H1 (cell line): ENCODE measurements around the gene HSPA4. TPM values are rescaled to one million over a fixed set of nuclear protein-coding genes. Genes with fewer than 3 reads are reported as not detected.

Experiments
- CTCF ChIA-PET: fragments of 300-600 bp; sonication (Branson Sonifier 250); formaldehyde crosslinking; loops from one replicate; lab custom pipeline; 2021; ENCODE audit not compliant: partially characterized antibody; lab: Charles Lee
- POLR2A ChIA-PET: fragments of 300-600 bp; sonication (Branson Sonifier 250); formaldehyde crosslinking; loops from one replicate; lab custom pipeline; 2021; ENCODE audit warnings: inconsistent platforms; ENCODE audit not compliant: partially characterized antibody; lab: Charles Lee
- DNase-seq, 2 experiments: peaks; one replicate each; pipeline versions ENCODE4 v3.0.0 to v3.0.0-alpha.2; 2010 to 2022; ENCODE audit warnings: low spot score in 2 of 2, low read depth in 1 of 2, mixed read lengths in 1 of 2
- FAIRE-seq: peaks from 2 replicates; lab custom pipeline; 2011; peaks lifted over from hg19 to GRCh38; lab: Jason Lieb, UNC
- H2AFZ ChIP-seq: 2 replicates; pipeline ENCODE4 v1.8.1; 2012; ENCODE audit warnings: low read length, inconsistent platforms
- H2AK5ac ChIP-seq: 2 replicates; pipeline ENCODE4 v1.6.1; 2013; ENCODE audit warnings: low read depth, low read length
- H2BK120ac ChIP-seq: replicated peaks from 2 replicates; pipeline ENCODE3; 2013; ENCODE audit warnings: low read depth, low read length, inconsistent platforms
- H2BK12ac ChIP-seq: 2 replicates; pipeline ENCODE4 v1.6.1; 2013; ENCODE audit warnings: low read depth, low read length
- H2BK15ac ChIP-seq: 2 replicates; pipeline ENCODE4 v1.6.1; 2013; ENCODE audit warnings: low read length
- H2BK20ac ChIP-seq: 2 replicates; pipeline ENCODE4 v1.6.1; 2013; ENCODE audit warnings: low read length
- H2BK5ac ChIP-seq: 2 replicates; pipeline ENCODE4 v1.6.1; 2013; ENCODE audit warnings: low read depth, low read length
- H3K14ac ChIP-seq: 2 replicates; pipeline ENCODE4 v1.6.1; 2013; ENCODE audit warnings: inconsistent platforms; ENCODE audit not compliant: insufficient read length
- H3K18ac ChIP-seq: 2 replicates; pipeline ENCODE4 v1.6.1; 2013; ENCODE audit warnings: low read length; ENCODE audit errors: extremely low read depth
- H3K23ac ChIP-seq: 2 replicates; pipeline ENCODE4 v1.6.1; 2013; ENCODE audit warnings: inconsistent platforms; ENCODE audit not compliant: insufficient read length
- H3K23me2 ChIP-seq: 2 replicates; pipeline ENCODE4 v1.6.1; 2013; ENCODE audit warnings: low read depth, low read length
- H3K27ac ChIP-seq: 2 replicates; pipeline ENCODE4 v1.6.1; 2011; ENCODE audit warnings: low read depth, low read length, inconsistent platforms
- H3K27me3 ChIP-seq, 4 experiments: replicated peaks in 1 of 4; 1 replicate in 1 of 4; 2 replicates in 3 of 4; pipeline versions ENCODE4 v1.6.1 to v1.8.1; 2011 to 2013; ENCODE audit warnings: low read length in 3 of 4, mild to moderate bottlenecking in 3 of 4, inconsistent platforms in 2 of 4, mixed read lengths in 2 of 4, moderate library complexity in 1 of 4; ENCODE audit not compliant: control insufficient read depth in 3 of 4, insufficient read depth in 3 of 4; ENCODE audit errors: extremely low read depth in 1 of 4
- H3K36me3 ChIP-seq, 4 experiments: 2 replicates each; pipeline versions ENCODE4 v1.6.1 to v1.8.1; 2011 to 2013; ENCODE audit warnings: mild to moderate bottlenecking in 4 of 4, low read length in 3 of 4, moderate library complexity in 2 of 4, control low read depth in 1 of 4, inconsistent platforms in 1 of 4; ENCODE audit not compliant: insufficient read depth in 4 of 4, control insufficient read depth in 2 of 4
- H3K4ac ChIP-seq: replicated peaks from 2 replicates; pipeline ENCODE3; 2013; ENCODE audit warnings: low read length, low read depth, mixed read lengths, inconsistent platforms; ENCODE audit not compliant: insufficient read length
- H3K4me1 ChIP-seq, 4 experiments: replicated peaks in 1 of 4; 1 replicate in 1 of 4; 2 replicates in 3 of 4; pipeline versions ENCODE4 v1.6.1 to v1.8.1; 2011 to 2013; ENCODE audit warnings: low read length in 3 of 4, inconsistent platforms in 2 of 4, mixed read lengths in 1 of 4; ENCODE audit not compliant: insufficient read depth in 4 of 4, control insufficient read depth in 3 of 4
- H3K4me2 ChIP-seq, 2 experiments: 2 replicates each; pipeline versions ENCODE4 v1.6.1 to v1.8.1; 2011 to 2013; ENCODE audit warnings: low read depth in 2 of 2, low read length in 2 of 2, control low read depth in 1 of 2, inconsistent platforms in 1 of 2, mild to moderate bottlenecking in 1 of 2; ENCODE audit not compliant: insufficient read depth in 1 of 2
- H3K4me3 ChIP-seq, 4 experiments: fragments of 200-600, 300-600 bp in 1 of 4; sonication (generic), shearing (Covaris generic), sonication (Bioruptor Twin) in 1 of 4; 2 replicates each; pipeline versions ENCODE4 v1.5.1 to v1.8.1; 2011 to 2016; ENCODE audit warnings: low read length in 4 of 4, low read depth in 3 of 4, control low read depth in 2 of 4, inconsistent platforms in 2 of 4, mild to moderate bottlenecking in 2 of 4, mixed read lengths in 1 of 4, moderate library complexity in 1 of 4; ENCODE audit not compliant: insufficient read depth in 2 of 4; ENCODE audit errors: extremely low read depth in 1 of 4
- H3K56ac ChIP-seq: replicated peaks from 2 replicates; pipeline ENCODE3; 2013; ENCODE audit warnings: low read depth, mild to moderate bottlenecking, mixed read lengths, low read length, inconsistent platforms; ENCODE audit not compliant: insufficient read length
- H3K79me1 ChIP-seq: 2 replicates; pipeline ENCODE4 v1.6.1; 2013; ENCODE audit warnings: low read depth, low read length, control low read depth
- H3K79me2 ChIP-seq, 2 experiments: 2 replicates each; pipeline versions ENCODE4 v1.6.1 to v1.8.1; 2012 to 2013; ENCODE audit warnings: low read length in 2 of 2, mild to moderate bottlenecking in 2 of 2, inconsistent platforms in 1 of 2; ENCODE audit not compliant: insufficient read depth in 2 of 2, control insufficient read depth in 1 of 2
- H3K9ac ChIP-seq, 4 experiments: replicated peaks in 1 of 4; 1 replicate in 1 of 4; 2 replicates in 3 of 4; pipeline versions ENCODE4 v1.6.1 to v1.8.1; 2011 to 2013; ENCODE audit warnings: low read depth in 3 of 4, low read length in 3 of 4, control low read depth in 2 of 4, mild to moderate bottlenecking in 2 of 4, moderate library complexity in 2 of 4, inconsistent platforms in 1 of 4; ENCODE audit errors: extremely low read depth in 1 of 4
- H3K9me3 ChIP-seq, 2 experiments: 2 replicates each; pipeline versions ENCODE4 v1.6.1 to v1.8.1; 2012 to 2013; ENCODE audit warnings: mild to moderate bottlenecking in 2 of 2, moderate library complexity in 2 of 2, control low read depth in 1 of 2, inconsistent platforms in 1 of 2, low read depth in 1 of 2, low read length in 1 of 2, mixed read lengths in 1 of 2; ENCODE audit not compliant: insufficient read depth in 2 of 2
- H4K20me1 ChIP-seq, 2 experiments: replicated peaks in 1 of 2; 2 replicates each; pipeline versions ENCODE3 to v1.8.1; 2011 to 2013; ENCODE audit warnings: inconsistent platforms in 2 of 2, low read length in 2 of 2, mild to moderate bottlenecking in 1 of 2; ENCODE audit not compliant: insufficient read depth in 2 of 2, control insufficient read depth in 1 of 2
- H4K5ac ChIP-seq: 2 replicates; pipeline ENCODE4 v1.6.1; 2013; ENCODE audit warnings: low read length, low read depth, mixed read lengths, inconsistent platforms; ENCODE audit not compliant: insufficient read length
- H4K8ac ChIP-seq: 2 replicates; pipeline ENCODE4 v1.8.0; 2013; ENCODE audit warnings: mild to moderate bottlenecking, moderate library complexity, low read length, inconsistent platforms; ENCODE audit not compliant: insufficient read depth; ENCODE audit errors: extremely low read depth
- H4K91ac ChIP-seq: replicated peaks from 2 replicates; pipeline ENCODE3; 2013; ENCODE audit warnings: low read length, mixed read lengths, inconsistent platforms; ENCODE audit not compliant: insufficient read length
- CEBPB ChIP-seq: IDR thresholded peaks from 2 replicates; pipeline ENCODE4 v1.6.1; 2012; ENCODE audit warnings: low read depth, low read length
- EP300 ChIP-seq, 2 experiments: IDR thresholded peaks; 1 replicate in 1 of 2; 2 replicates in 1 of 2; pipeline ENCODE4 v1.6.1; 2011 to 2012; ENCODE audit warnings: low read depth in 2 of 2, low read length in 2 of 2, mild to moderate bottlenecking in 2 of 2, borderline replicate concordance in 1 of 2, inconsistent platforms in 1 of 2, moderate library complexity in 1 of 2
- RNF2 ChIP-seq: fragments of 200-900, 300-1000 bp; sonication (generic); IDR thresholded peaks from 2 replicates; pipeline ENCODE4 v1.7.1; 2016; ENCODE audit warnings: borderline replicate concordance, low read depth, mild to moderate bottlenecking, antibody characterized with exemption, low read length; ENCODE audit not compliant: poor library complexity, severe bottlenecking; ENCODE audit errors: missing control alignments
- SIRT6 ChIP-seq: IDR thresholded peaks from one replicate; pipeline ENCODE4 v1.7.1; 2012; ENCODE audit warnings: low read length, inconsistent platforms
- TAF1 ChIP-seq: IDR thresholded peaks from 2 replicates; pipeline ENCODE4 v1.6.1; 2011; ENCODE audit warnings: mild to moderate bottlenecking, low read depth, low read length
- ZNF274 ChIP-seq: IDR thresholded peaks from 2 replicates; pipeline ENCODE4 v1.7.0; 2012; ENCODE audit warnings: low read length, borderline replicate concordance; ENCODE audit errors: extremely low read depth
- WGBS, 2 experiments: shearing (Covaris generic) in 1 of 2; methylation state at CpG; one replicate each; pipeline versions ENCODE4 v1.1.6 to v1.1.7; 2013 to 2015; ENCODE audit warnings: low lambda C conversion rate in 2 of 2, mixed read lengths in 2 of 2, inconsistent platforms in 1 of 2, low coverage in 1 of 2, missing lambda C conversion rate in 1 of 2; ENCODE audit not compliant: insufficient replicate concordance in 2 of 2, insufficient coverage in 1 of 2, insufficient read length in 1 of 2; ENCODE audit errors: extremely low coverage in 1 of 2, missing lambda C conversion rate in 1 of 2; 5-methylcytosine and 5-hydroxymethylcytosine counted together
- polyA plus RNA-seq, 7 experiments: library from polyadenylated mRNA; depleted of rRNA in 3 of 7; stranded (reverse) in 5 of 7; unstranded in 2 of 7; fragments of >200 nt in 5 of 7; fragments of 200-250 nt in 2 of 7; gene quantifications; 1 replicate in 5 of 7; 2 replicates in 1 of 7; 4 replicates in 1 of 7; pipeline versions ENCODE4 v1.2.1 to v1.2.3, GENCODE V29; 2011 to 2013; ENCODE audit warnings: missing spikeins in 2 of 7, mixed read lengths in 2 of 7
- total RNA-seq: library from RNA; stranded (reverse); fragmentation: NEBNext Ultra II Directional; extraction: Animal tissue kit (Norgen Biotek cat#: 25700); gene quantifications from 2 replicates; pipeline ENCODE4 v1.2.1, GENCODE V29; 2021
- TF ChIP-seq, protein P1 (sequence below): IDR thresholded peaks from 2 replicates; pipeline ENCODE4 v1.6.1; 2011; ENCODE audit warnings: low read depth, mild to moderate bottlenecking, low read length; ENCODE audit not compliant: insufficient read depth

Gene HSPA4
- total and polyA plus RNA-seq, 2 of the 8 experiments (the other 6 are each of a cell fraction or from before 2014, with no cell fraction given), result 28.9 to 445 TPM

DNA sequence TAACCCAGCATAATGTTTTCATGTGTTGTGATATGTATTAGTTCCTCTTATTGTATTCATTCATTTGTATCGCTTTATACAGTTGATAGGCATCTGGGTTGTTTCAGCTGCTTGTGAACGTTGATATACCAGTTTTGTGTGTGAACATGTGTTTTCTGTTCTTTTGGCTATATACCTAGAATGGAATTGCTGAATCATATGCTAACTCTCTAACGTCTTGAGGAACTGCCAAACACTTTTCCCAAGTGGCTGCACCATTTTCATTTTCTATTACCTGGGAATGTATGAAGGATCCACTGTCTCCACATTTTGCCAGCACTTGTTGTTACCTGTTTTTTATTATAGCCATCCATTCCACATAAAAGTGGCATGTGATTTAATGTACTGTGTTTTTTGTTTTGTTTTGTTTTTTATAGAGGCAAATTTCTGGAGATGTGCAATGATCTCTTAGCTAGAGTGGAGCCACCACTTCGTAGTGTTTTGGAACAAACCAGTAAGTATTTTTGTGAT lies 34.6 kb downstream of the HSPA4 start:
- no peak for FAIRE-seq
- Histone ChIP-seq H2BK20ac (no peak overlapping the region), H2AFZ (no peak overlapping the region), H3K27me3 (peaks cover 0 to 2% (median 0%) of the 10 kb centered on the region in 4 experiments; a peak in 1 of 7 replicates), H3K18ac (no peak overlapping the region), H4K20me1 (peaks cover 0 to 6% of the 10 kb centered on the region in 2 experiments), H3K79me1 (peaks cover 3% of the 10 kb centered on the region; the same call in 1 of the 2 replicates), H2AK5ac (no peak overlapping the region), H2BK5ac (no peak overlapping the region), H3K4ac (no peak overlapping the region), H3K23me2 (no peaks in the 10 kb centered on the region), H3K4me3 (no peak overlapping the region), H2BK120ac (no peak overlapping the region), H3K4me2 (no peak overlapping the region), H4K5ac (no peak overlapping the region), H3K56ac (no peak overlapping the region), H3K9ac (no peak overlapping the region), H3K79me2 (peaks cover 2 to 51% of the 10 kb centered on the region in 2 experiments; a peak in 2 of 4 replicates), H3K4me1 (no peaks in the 10 kb centered on the region), H3K23ac (no peak overlapping the region), H2BK12ac (no peak overlapping the region), H4K8ac (no peak overlapping the region), H3K36me3 (peaks cover 6 to 81% (median 46%) of the 10 kb centered on the region in 4 experiments), H3K14ac (no peak overlapping the region), H3K9me3 (no peaks in the 10 kb centered on the region), H2BK15ac (no peak overlapping the region), H3K27ac (no peak overlapping the region), H4K91ac (no peak overlapping the region)
- 94% methylated on average over 4 of the region's 4 CpGs; no CpG with 5 or more reads in 1 of the 2 experiments for WGBS, 2 experiments
- ChIA-PET CTCF (no interaction called here), POLR2A (interaction anchor here (0.9 kb wide), 1 partner anchor 9 kb away, joined by 3 read pairs; no protein-coding TSS in a partner anchor)
- no peak for DNase-seq
- TF ChIP-seq RNF2 (no peak), CEBPB (no peak), TAF1 (no peak), EP300 (IDR thresholded peaks at IDR 0.05; ENCODE audit: borderline replicate concordance in 1 of 2, low read depth in 2 of 2, low read length in 2 of 2) (no peak), ZNF274 (no peak), SIRT6 (no peak)
- TF ChIP-seq, protein P1, sequence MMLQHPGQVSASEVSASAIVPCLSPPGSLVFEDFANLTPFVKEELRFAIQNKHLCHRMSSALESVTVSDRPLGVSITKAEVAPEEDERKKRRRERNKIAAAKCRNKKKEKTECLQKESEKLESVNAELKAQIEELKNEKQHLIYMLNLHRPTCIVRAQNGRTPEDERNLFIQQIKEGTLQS, result no peak
